Right lobe of liver (tissue), 6 donors: ENCODE results near the gene RRM2. TPM values are rescaled to one million over a fixed set of nuclear protein-coding genes. Genes with fewer than 3 reads are reported as not detected.

Experiments
- ATAC-seq, 4 donors: fragments of 200-7000 bp; cut with Tn5 transposase; one replicate each; pipeline ENCODE4 v1.9.1; 2020; ENCODE audit warnings: mild to moderate bottlenecking in 4 of 4, moderate library complexity in 4 of 4
- DNase-seq, 3 donors: peaks; one replicate each; pipeline ENCODE4 v3.0.0-alpha.2; 2020
- H3K27ac ChIP-seq, 3 donors: fragments of 200-600 bp; one replicate each; pipeline ENCODE4 v1.8.0; 2022
- H3K27me3 ChIP-seq, 2 donors: fragments of 200-600 bp; one replicate each; pipeline ENCODE4 v1.8.0; 2022
- H3K36me3 ChIP-seq, 4 donors: fragments of 200-600 bp; sonication (generic) in 1 of 4; one replicate each; pipeline versions ENCODE4 v1.5.1 to v1.8.0; 2017 to 2022; ENCODE audit warnings: control low read depth in 1 of 4
- H3K4me1 ChIP-seq, 4 donors: fragments of 200-600 bp; sonication (generic) in 1 of 4; one replicate each; pipeline versions ENCODE4 v1.5.1 to v1.8.0; 2017 to 2022; ENCODE audit warnings: control low read depth in 1 of 4
- H3K4me3 ChIP-seq, 3 donors: fragments of 200-600 bp; one replicate each; pipeline ENCODE4 v1.8.0; 2022
- H3K9me3 ChIP-seq, 4 donors: fragments of 200-600 bp; sonication (generic) in 1 of 4; one replicate each; pipeline versions ENCODE4 v1.5.1 to v1.8.0; 2017 to 2022; ENCODE audit warnings: control low read depth in 1 of 4
- CTCF ChIP-seq, 4 donors: fragments of 200-600 bp in 3 of 4; fragments of 450-650 bp in 1 of 4; IDR thresholded peaks; one replicate each; pipeline versions ENCODE4 v1.5.1 to v1.8.0; 2016 to 2022; ENCODE audit warnings: antibody characterized with exemption in 4 of 4, mild to moderate bottlenecking in 2 of 4
- POLR2A ChIP-seq: fragments of 450-650 bp; IDR thresholded peaks from one replicate; pipeline ENCODE4 v1.6.1; 2017; ENCODE audit warnings: antibody characterized with exemption, mild to moderate bottlenecking
- WGBS: methylation state at CpG from one replicate; pipeline ENCODE4 v1.1.6; 2018; ENCODE audit warnings: low coverage, low lambda C conversion rate; ENCODE audit not compliant: insufficient coverage; ENCODE audit errors: missing lambda C conversion rate; 5-methylcytosine and 5-hydroxymethylcytosine counted together
- intact Hi-C, 2 donors: fragments of 100-400 bp; cut with DNase I; formaldehyde crosslinking; loops; one replicate each; pipeline versions ENCODE4 v1.11.2 to v1.14.1; 2022
- total RNA-seq, 6 experiments: library from RNA; depleted of rRNA in 2 of 6; stranded (reverse); fragments of >200 nt in 2 of 6; fragmentation: NEBNext Ultra II Directional in 3 of 6; extraction: Animal tissue kit (Norgen Biotek cat#: 25700) in 3 of 6; gene quantifications; one replicate each; pipeline versions ENCODE4 v1.1.0 to v1.2.4, GENCODE V29; 2016 to 2023
- donor health status: DM: no; HTN: yes; CAD: no.
- donor health status: DM: no; HTN: no; CAD: no.
- donor health status: DM: no; HTN: no; CAD: no.
- donor health status: DM: no; HTN: yes; CAD: no.
- donor health status: DM: no; HTN: yes; CAD: no.

Gene RRM2
- total RNA-seq, 6 experiments from 2014 or later: 1.1 to 10.3 (median 5.7) TPM

DNA sequence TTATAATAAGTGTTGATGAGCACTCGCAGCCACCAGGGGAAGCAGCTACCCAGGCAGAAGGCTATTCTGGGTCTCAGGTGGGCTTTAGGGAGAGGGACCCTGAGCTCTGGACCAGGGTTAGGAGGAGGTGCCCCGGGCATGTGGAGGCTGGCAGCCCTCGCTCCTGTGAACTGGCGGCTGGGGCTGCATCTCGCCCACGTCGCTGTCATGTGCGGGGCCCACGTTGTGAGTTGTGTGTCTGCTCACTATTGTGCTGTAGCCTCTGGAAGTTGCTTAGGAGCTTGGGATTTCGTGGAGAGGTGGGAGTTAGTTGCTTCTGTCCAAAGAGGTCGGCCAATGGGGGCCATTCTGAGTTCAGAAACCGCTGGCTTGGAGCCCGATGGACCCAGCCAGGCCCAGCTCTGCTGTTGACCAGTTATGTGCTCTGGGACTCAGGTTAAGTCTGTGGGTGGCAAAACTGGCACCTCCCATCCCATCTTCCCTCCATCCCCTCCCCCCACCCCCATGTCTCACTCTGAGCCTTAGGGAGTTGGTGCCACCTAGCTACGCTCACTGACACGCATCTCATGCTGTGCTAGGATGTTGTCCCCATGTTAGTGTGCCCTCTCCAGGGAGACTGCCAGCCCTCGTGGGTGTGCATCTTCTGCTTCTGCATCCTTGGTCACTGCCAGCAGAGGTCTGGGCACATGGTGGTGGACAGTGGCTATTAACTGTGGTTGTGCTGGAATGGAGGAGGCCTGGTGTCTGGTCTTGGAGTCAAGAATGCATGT lies 18.5 kb downstream of the RRM2 start:
- WGBS: 74% methylated on average over 6 of the region's 16 CpGs
- no peak overlapping the region for H3K27ac ChIP-seq
- no peaks in the 10 kb centered on the region for H3K4me1 ChIP-seq
- no peaks in the 10 kb centered on the region for H3K9me3 ChIP-seq
- no peaks in the 10 kb centered on the region for H3K36me3 ChIP-seq
- TF ChIP-seq CTCF (IDR thresholded peaks at IDR 0.05) (no peak), POLR2A (no peak)
- intact Hi-C loops: no loop called here
- DNase-seq (peak in 1 of 3 donors; percentile 42), ATAC-seq (peak in 1 of 4 donors; percentile 44)
- H3K27me3 ChIP-seq: no peaks in the 10 kb centered on the region
- no peak overlapping the region for H3K4me3 ChIP-seq

DNA sequence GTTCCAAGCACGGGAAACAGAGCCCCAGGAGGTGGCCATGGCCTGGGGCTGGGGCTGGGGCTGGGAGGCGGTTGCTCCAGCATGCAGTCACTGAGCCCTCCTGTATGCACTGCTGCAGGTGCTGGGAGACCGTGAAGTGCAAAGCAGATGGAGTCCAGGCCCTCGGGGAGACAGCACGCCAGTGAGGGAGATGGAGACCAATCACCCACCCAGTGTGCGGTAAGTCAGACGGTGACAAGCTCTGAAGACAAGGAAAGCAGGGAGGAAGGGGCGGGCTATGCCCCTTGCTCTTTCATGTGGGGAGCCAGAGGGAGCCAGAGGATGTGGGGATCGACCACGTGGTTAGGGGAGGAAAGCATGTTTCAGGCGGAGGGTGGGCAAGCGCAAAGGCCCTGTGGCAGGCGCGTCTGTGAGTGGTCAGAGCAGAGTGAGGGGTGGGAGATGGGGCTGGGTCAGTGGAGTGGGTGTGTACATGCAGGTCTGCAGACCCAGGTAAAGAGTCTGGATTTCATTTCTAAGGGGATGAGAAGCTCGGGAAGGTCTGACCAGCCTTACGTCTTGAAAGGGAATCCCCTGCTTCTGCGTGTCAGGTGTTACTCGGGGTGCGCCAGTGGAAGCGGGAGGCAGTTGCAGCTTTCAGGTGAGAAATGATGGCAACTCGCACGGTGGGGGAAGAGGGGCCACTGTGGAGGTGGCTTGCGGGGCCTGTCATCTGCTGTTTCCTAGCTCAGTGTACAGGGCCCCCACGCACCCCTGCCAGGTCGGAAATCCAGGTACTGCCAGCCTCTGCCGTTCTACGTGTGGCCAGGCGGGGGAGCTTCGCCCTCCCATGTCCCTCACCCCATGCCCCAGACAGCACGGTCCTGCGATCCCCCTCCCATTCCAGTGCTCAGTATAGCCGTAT lies 19.4 kb downstream of the RRM2 start:
- H3K4me1 ChIP-seq: no peaks in the 10 kb centered on the region
- no peaks in the 10 kb centered on the region for H3K36me3 ChIP-seq
- DNase-seq (peak in 2 of 3 donors; percentile 44 to 53), ATAC-seq (peak; percentile 81 to 90 (median 84))
- H3K4me3 ChIP-seq: no peak overlapping the region
- 84% methylated on average over 8 of the region's 32 CpGs for WGBS
- H3K9me3 ChIP-seq: no peaks in the 10 kb centered on the region
- H3K27ac ChIP-seq: no peak overlapping the region
- TF ChIP-seq CTCF (IDR thresholded peaks at IDR 0.05): peak; percentile 46 to 64 (median 55)
- no peak for TF ChIP-seq POLR2A
- intact Hi-C loops: no loop called here
- no peaks in the 10 kb centered on the region for H3K27me3 ChIP-seq

- 93% methylated on average over 6 of the region's 11 CpGs for WGBS
Measured at GRCh38 chr2:10142640-10142965, 20.1 kb downstream of the RRM2 start.

More at GRCh38 chr2:10142640-10142965, 20.1 kb downstream of the RRM2 start:
- H3K27me3 ChIP-seq: no peaks in the 10 kb centered on the region
- DNase-seq (no peak), ATAC-seq (peak in 1 of 4 donors; percentile 5)
- TF ChIP-seq CTCF (IDR thresholded peaks at IDR 0.05): no peak
- TF ChIP-seq POLR2A: no peak
- no peak overlapping the region for H3K27ac ChIP-seq
- H3K9me3 ChIP-seq: no peaks in the 10 kb centered on the region
- intact Hi-C loops: no loop called here
- H3K4me3 ChIP-seq: no peak overlapping the region
- no peaks in the 10 kb centered on the region for H3K4me1 ChIP-seq
- no peaks in the 10 kb centered on the region for H3K36me3 ChIP-seq
